ENCODE results near the gene SCN4B.
"Not testable (repeated sequence)": the region's sequence is repeated elsewhere in the genome, so short reads cannot be mapped to it uniquely, and the experiment has no call there.

The SCN4B gene

GRCh38 chr11:118152552-118153471 is at the start of gene SCN4B:
Gene SCN4B (minus strand): TSS chr11:118152823. CDS start chr11:118152673, 150 bp downstream.
- DNase-seq (ENCODE audit: insufficient read length, low spot score), result peak; percentile 56
- FAIRE-seq, result peak; percentile 84

GRCh38 chr11:118201966-118202365 is 49.3 kb upstream of the SCN4B start:
- DNase-seq (ENCODE audit: insufficient read length, low spot score) (no peak), FAIRE-seq (no peak)

- FAIRE-seq (no peak), DNase-seq (ENCODE audit: insufficient read length, low spot score) (no peak)
Observed at GRCh38 chr11:118200901-118201680, 48.5 kb upstream of the SCN4B start.

- DNase-seq (ENCODE audit: insufficient read length, low spot score) (no peak), FAIRE-seq (no peak)
Observed at GRCh38 chr11:118200497-118200896, 47.9 kb upstream of the SCN4B start.

GRCh38 chr11:118199135-118199534 is 46.5 kb upstream of the SCN4B start:
- DNase-seq (ENCODE audit: insufficient read length, low spot score) (no peak), FAIRE-seq (no peak)

GRCh38 chr11:118198370-118198769 is 45.7 kb upstream of the SCN4B start:
- peak; percentile 75 for DNase-seq (ENCODE audit: insufficient read length, low spot score)
- no peak for FAIRE-seq

- no peak for FAIRE-seq
Observed at GRCh38 chr11:118194835-118195627, 42.4 kb upstream of the SCN4B start.

GRCh38 chr11:118193910-118194566 is 41.4 kb upstream of the SCN4B start:
- no peak for FAIRE-seq
- no peak for DNase-seq (ENCODE audit: insufficient read length, low spot score)

More at GRCh38 chr11:118194835-118195627, 42.4 kb upstream of the SCN4B start:
- DNase-seq (ENCODE audit: insufficient read length, low spot score), result no peak

GRCh38 chr11:118192817-118193216 is 40.2 kb upstream of the SCN4B start:
- not testable (repeated sequence) for FAIRE-seq; DNase-seq (ENCODE audit: insufficient read length, low spot score)

GRCh38 chr11:118190942-118191506 is 38.4 kb upstream of the SCN4B start:
- FAIRE-seq, result not testable (repeated sequence)

GRCh38 chr11:118186346-118187107 is 33.9 kb upstream of the SCN4B start:
- no peak for FAIRE-seq
- DNase-seq (ENCODE audit: insufficient read length, low spot score), result no peak

More at GRCh38 chr11:118190942-118191506, 38.4 kb upstream of the SCN4B start:
- DNase-seq (ENCODE audit: insufficient read length, low spot score), result not testable (repeated sequence)

- FAIRE-seq, result no peak
- DNase-seq (ENCODE audit: insufficient read length, low spot score), result no peak
Observed at GRCh38 chr11:118184784-118185579, 32.4 kb upstream of the SCN4B start.

- not testable (repeated sequence) for DNase-seq (ENCODE audit: insufficient read length, low spot score); FAIRE-seq
Observed at GRCh38 chr11:118183691-118184090, 31.1 kb upstream of the SCN4B start.

GRCh38 chr11:118180300-118180703 is 27.7 kb upstream of the SCN4B start:
- DNase-seq (ENCODE audit: insufficient read length, low spot score) (peak; percentile 59), FAIRE-seq (peak; percentile 60)

GRCh38 chr11:118176778-118177134 is 24.1 kb upstream of the SCN4B start:
- no peak for FAIRE-seq

GRCh38 chr11:118175993-118176777 is 23.6 kb upstream of the SCN4B start, which contains the start of gene SCN2B:
Gene SCN2B (minus strand): TSS chr11:118176639. CDS start chr11:118176431, 208 bp downstream.
- DNase-seq (ENCODE audit: insufficient read length, low spot score), result no peak
- FAIRE-seq, result no peak

More at GRCh38 chr11:118176778-118177134, 24.1 kb upstream of the SCN4B start:
- DNase-seq (ENCODE audit: insufficient read length, low spot score), result no peak
